Activated B cell treated with CpG ODN at 0.5 μM for 24 hours (primary cell): ENCODE results near the gene JMJD1C. TPM values are rescaled to one million over a fixed set of nuclear protein-coding genes. Genes with fewer than 3 reads are reported as not detected.

Experiments used
- ATAC-seq: fragments of 200-7000 bp; cut with Tn5 transposase; one replicate; pipeline ENCODE4 v1.10.0; 2021; ENCODE audit warnings: low read depth, mild to moderate bottlenecking, moderate library complexity
- CTCF ChIA-PET: fragments of 350-600 bp; sonication (Branson Sonifier 250); formaldehyde crosslinking; loops from one replicate; lab custom pipeline; 2021; ENCODE audit warnings: antibody characterized with exemption; lab: Charles Lee
- POLR2A ChIA-PET: fragments of 350-600 bp; sonication (Branson Sonifier 250); formaldehyde crosslinking; loops from one replicate; lab custom pipeline; 2021; ENCODE audit warnings: antibody characterized with exemption; lab: Charles Lee
- DNase-seq: peaks from one replicate; pipeline ENCODE4 v3.0.0; 2022
- H3K27ac Mint-ChIP-seq: one replicate; pipeline ENCODE4 v1.8.0; 2020; ENCODE audit warnings: mixed read lengths
- H3K27me3 Mint-ChIP-seq: one replicate; pipeline ENCODE4 v1.8.0; 2021; ENCODE audit warnings: mixed read lengths
- H3K36me3 Mint-ChIP-seq: one replicate; pipeline ENCODE4 v1.8.0; 2021; ENCODE audit warnings: low read depth, mixed read lengths
- H3K4me1 Mint-ChIP-seq: one replicate; pipeline ENCODE4 v1.8.0; 2021; ENCODE audit warnings: mixed read lengths
- H3K4me3 Mint-ChIP-seq: one replicate; pipeline ENCODE4 v1.8.0; 2020; ENCODE audit warnings: mild to moderate bottlenecking, mixed read lengths
- H3K9me3 Mint-ChIP-seq: one replicate; pipeline ENCODE4 v1.8.0; 2020; ENCODE audit warnings: mixed read lengths
- intact Hi-C: fragments of 100-400 bp; cut with micrococcal nuclease; formaldehyde crosslinking; loops from one replicate; pipeline ENCODE4 v1.15.1; 2024
- total RNA-seq: library from RNA; stranded (reverse); gene quantifications from 2 replicates; pipeline ENCODE4 v1.2.3, GENCODE V29; 2022
- TF ChIP-seq, protein P1 (sequence below): fragments of 200-600 bp; IDR thresholded peaks from one replicate; pipeline ENCODE4 v1.8.0; 2022; ENCODE audit warnings: antibody characterized with exemption, mild to moderate bottlenecking

JMJD1C gene
- total RNA-seq, 1 donor from 2014 or later = 176 TPM

DNA sequence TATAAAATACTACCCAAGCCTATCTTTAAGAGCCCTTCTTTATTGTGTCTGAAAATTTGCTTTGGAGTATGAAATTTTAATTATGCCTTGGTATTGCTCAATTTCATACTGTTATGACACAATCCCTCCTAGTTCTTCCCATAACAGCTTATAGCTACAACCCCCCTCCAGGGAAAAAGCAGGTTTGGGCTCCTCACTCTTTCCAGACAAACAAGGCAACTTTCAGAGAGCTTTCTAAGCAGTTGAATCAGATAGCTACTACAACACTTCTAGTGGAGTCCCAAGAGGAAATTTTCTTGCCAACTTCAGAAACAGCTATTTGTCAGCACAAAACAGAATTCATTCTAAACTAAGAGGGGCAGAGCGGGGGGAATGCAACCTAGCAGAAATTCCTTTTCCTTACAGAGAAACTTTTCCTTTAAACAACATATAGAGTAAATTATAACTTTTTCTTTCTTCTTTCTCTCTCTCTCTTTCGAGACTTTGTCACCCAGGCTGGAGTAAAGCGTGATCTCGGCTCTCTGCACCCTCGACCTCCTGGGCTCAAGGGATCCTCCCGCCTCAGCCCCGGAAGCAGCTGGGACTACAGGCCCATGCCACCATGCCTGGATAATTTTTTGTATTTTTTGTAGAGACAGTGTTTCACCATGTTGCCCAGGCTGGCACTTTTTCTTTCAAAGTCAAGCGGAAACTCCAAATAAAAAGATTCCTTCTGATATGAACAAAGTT, 26.0 kb upstream of the JMJD1C start:
- Mint-ChIP-seq H3K4me3 (no peak overlapping the region), H3K9me3 (no peaks in the 10 kb centered on the region), H3K4me1 (peaks cover 9% of the 10 kb centered on the region), H3K27me3 (no peaks in the 10 kb centered on the region), H3K36me3 (peaks cover 4% of the 10 kb centered on the region), H3K27ac (no peak overlapping the region)
- DNase-seq = no peak
- POLR2A ChIA-PET = no interaction called here
- TF ChIP-seq, protein P1, sequence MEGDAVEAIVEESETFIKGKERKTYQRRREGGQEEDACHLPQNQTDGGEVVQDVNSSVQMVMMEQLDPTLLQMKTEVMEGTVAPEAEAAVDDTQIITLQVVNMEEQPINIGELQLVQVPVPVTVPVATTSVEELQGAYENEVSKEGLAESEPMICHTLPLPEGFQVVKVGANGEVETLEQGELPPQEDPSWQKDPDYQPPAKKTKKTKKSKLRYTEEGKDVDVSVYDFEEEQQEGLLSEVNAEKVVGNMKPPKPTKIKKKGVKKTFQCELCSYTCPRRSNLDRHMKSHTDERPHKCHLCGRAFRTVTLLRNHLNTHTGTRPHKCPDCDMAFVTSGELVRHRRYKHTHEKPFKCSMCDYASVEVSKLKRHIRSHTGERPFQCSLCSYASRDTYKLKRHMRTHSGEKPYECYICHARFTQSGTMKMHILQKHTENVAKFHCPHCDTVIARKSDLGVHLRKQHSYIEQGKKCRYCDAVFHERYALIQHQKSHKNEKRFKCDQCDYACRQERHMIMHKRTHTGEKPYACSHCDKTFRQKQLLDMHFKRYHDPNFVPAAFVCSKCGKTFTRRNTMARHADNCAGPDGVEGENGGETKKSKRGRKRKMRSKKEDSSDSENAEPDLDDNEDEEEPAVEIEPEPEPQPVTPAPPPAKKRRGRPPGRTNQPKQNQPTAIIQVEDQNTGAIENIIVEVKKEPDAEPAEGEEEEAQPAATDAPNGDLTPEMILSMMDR = no peak
- CTCF ChIA-PET = no interaction called here
- ATAC-seq = no peak
- intact Hi-C loops = no loop called here

DNA sequence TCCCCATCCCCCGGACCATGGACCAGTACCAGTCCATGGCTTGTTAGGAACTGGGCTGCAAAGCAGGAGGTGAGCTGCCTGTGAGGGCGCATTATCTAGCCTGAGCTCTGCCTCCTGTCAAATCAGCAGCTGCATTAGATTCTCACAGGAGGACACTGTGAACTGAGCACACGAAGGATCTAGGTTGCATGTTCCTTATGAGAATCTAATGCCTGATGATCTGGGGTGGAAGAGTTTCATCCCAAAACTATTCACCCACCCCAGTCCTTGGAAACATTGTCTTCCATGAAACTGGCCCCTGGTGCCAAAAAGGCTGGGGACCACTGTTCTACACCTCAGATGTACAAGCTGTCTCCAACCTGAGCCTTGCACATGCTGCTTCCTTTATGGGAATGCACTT, 24.1 kb upstream of the JMJD1C start:
- ATAC-seq (no peak), DNase-seq (no peak)
- Mint-ChIP-seq H3K9me3 (no peaks in the 10 kb centered on the region), H3K36me3 (no peaks in the 10 kb centered on the region), H3K27ac (no peak overlapping the region), H3K4me1 (peaks cover 4% of the 10 kb centered on the region), H3K4me3 (no peak overlapping the region), H3K27me3 (no peaks in the 10 kb centered on the region)
- CTCF ChIA-PET = no interaction called here
- intact Hi-C loops = no loop called here
- TF ChIP-seq, protein P1 = no peak
- POLR2A ChIA-PET = interaction anchor here (0.7 kb wide), 1 partner anchor 23 kb away, joined by 3 read pairs; no protein-coding TSS in a partner anchor

DNA sequence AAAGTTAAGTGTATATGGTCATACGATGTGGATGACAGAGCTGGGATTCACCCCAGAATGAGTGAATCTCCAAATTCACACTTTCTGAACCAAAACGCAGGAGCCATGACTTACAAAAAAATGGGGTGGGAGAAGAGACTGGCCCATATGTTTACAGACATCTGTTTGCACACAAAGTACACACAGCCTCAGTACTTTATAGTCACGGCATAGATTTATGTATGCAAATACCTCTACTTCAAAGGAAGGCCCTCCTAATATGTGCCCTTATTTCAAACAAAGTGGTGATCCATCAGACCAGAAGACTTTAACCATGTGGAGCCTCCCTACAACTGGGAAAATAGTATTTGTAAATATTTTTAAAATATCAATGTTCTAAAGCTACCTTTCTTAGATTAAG, 22.2 kb upstream of the JMJD1C start:
- no peaks in the 10 kb centered on the region for H3K27me3 Mint-ChIP-seq
- intact Hi-C loops = no loop called here
- ATAC-seq (no peak), DNase-seq (no peak)
- no peak overlapping the region for H3K27ac Mint-ChIP-seq
- H3K36me3 Mint-ChIP-seq = no peaks in the 10 kb centered on the region
- CTCF ChIA-PET = no interaction called here
- H3K4me1 Mint-ChIP-seq = peaks cover 6% of the 10 kb centered on the region
- H3K9me3 Mint-ChIP-seq = no peaks in the 10 kb centered on the region
- POLR2A ChIA-PET = no interaction called here
- TF ChIP-seq, protein P1 = no peak
- no peak overlapping the region for H3K4me3 Mint-ChIP-seq

DNA sequence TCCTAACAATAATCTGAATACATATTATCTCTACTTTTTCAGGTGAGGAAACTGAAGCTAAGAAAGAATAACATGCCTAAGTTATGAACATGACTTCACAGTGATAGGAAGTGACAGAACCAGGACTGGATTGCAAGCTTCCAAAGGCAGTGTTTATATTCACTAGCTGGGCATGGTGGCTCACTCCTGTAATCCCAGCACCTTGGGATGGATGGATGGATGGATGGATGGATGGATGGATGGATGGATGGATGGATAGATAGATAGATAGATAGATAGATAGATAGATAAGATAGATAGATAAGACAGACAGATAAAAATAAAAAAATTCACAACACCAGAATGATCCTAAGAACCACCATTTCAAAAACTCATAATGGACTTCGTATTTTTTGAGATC, 18.2 kb upstream of the JMJD1C start:
- CTCF ChIA-PET = no interaction called here
- TF ChIP-seq, protein P1 = no peak
- Mint-ChIP-seq H3K27me3 (no peaks in the 10 kb centered on the region), H3K4me1 (peaks cover 6% of the 10 kb centered on the region), H3K9me3 (no peaks in the 10 kb centered on the region), H3K4me3 (no peak overlapping the region), H3K27ac (no peak overlapping the region), H3K36me3 (no peaks in the 10 kb centered on the region)
- intact Hi-C loops = no loop called here
- POLR2A ChIA-PET = no interaction called here
- DNase-seq = no peak
- no peak for ATAC-seq

DNA sequence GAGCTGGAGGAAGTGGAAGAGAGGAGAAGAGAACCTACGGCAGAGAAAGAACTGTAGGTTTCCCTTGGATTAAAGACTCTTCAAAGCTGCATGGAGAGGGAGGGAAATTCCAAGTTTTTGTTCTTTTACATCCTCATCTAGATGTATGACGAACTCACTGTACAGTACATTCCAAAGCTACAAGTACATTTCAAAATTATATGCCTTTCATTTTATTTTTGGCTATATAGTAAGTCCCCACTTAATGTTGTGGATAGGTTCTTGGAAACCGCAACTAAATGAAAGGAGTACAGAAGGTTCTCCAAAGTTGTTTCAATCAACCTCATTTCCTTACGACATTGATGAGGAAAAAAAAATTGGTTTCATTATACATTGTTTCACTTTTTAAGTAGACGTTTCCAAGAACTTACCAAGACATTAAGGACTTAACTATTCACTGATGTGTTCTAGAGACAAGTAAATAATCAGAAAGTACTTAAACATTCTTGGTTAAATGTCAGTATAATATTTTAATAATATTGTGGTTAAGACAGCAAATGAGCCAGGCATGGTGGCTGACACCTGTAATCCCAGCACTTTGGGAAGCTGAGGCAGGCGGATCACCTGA, 16.1 kb upstream of the JMJD1C start:
- Mint-ChIP-seq H3K4me3 (no peak overlapping the region), H3K27me3 (no peaks in the 10 kb centered on the region), H3K4me1 (peaks cover 11% of the 10 kb centered on the region), H3K9me3 (no peaks in the 10 kb centered on the region), H3K36me3 (no peaks in the 10 kb centered on the region), H3K27ac (no peak overlapping the region)
- DNase-seq (no peak), ATAC-seq (no peak)
- ChIA-PET CTCF (no interaction called here), POLR2A (no interaction called here)
- intact Hi-C loops = loop anchor here (2.0 kb wide), 1 partner anchor 15 kb away; no protein-coding TSS in a partner anchor
- TF ChIP-seq, protein P1 = no peak
